ENCODE results near the gene DSCAML1.
A peak's percentile ranks its signal among the peaks of the same experiment; 100 is the strongest.

Gene DSCAML1

GRCh38 chr11:117392979-117393378 is 404.0 kb downstream of the DSCAML1 start:
- no peak for DNase-seq

DNA sequence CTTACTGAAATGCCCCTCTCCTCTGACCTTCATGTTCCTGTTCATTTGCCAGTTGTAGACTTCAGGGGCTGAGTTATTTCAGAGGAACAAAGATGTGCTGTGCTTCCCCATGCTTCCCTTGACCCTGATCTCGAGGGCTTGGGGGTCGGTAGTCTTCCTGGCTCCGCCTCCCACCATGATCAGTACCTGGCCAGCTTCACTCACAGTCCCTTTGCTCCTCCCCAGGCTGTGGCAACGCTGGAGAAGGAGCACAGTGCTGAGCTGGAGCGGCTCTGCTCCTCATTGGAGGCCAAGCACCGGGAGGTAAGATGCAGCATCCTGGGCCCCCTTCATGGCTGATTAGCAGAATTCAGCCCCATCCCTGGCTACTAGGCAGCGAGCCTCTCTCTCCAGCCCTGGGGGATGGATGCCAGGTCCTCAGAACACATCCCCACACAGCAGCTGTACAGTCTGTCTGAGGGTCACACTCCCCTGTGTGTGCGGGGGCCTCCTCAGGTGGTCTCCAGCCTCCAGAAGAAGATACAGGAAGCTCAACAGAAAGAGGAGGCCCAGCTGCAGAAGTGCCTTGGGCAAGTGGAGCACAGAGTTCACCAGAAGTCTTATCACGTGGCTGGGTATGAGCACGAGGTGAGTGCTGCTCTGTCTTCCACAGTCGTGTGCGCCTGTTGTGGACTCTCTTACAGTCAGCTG is 404.9 kb downstream of the DSCAML1 start:
- DNase-seq, result no peak

GRCh38 chr11:117391181-117391580 is 405.8 kb downstream of the DSCAML1 start:
- DNase-seq, result no peak

DNA sequence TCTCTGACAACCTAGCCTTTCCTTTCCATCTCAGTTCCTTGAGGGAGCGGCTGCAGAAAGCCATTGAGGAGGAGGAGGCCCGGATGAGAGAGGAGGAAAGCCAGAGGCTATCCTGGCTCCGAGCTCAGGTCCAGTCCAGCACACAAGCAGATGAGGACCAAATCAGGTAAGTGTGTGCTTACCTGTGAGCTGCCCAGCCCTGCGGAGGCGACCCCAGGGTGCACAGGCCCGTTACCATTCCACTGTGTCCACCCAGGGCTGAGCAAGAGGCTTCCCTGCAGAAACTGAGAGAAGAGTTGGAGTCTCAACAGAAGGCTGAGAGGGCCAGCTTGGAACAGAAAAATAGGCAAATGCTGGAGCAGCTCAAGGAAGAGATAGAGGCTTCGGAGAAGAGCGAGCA is 406.3 kb downstream of the DSCAML1 start:
- DNase-seq, result no peak

DNA sequence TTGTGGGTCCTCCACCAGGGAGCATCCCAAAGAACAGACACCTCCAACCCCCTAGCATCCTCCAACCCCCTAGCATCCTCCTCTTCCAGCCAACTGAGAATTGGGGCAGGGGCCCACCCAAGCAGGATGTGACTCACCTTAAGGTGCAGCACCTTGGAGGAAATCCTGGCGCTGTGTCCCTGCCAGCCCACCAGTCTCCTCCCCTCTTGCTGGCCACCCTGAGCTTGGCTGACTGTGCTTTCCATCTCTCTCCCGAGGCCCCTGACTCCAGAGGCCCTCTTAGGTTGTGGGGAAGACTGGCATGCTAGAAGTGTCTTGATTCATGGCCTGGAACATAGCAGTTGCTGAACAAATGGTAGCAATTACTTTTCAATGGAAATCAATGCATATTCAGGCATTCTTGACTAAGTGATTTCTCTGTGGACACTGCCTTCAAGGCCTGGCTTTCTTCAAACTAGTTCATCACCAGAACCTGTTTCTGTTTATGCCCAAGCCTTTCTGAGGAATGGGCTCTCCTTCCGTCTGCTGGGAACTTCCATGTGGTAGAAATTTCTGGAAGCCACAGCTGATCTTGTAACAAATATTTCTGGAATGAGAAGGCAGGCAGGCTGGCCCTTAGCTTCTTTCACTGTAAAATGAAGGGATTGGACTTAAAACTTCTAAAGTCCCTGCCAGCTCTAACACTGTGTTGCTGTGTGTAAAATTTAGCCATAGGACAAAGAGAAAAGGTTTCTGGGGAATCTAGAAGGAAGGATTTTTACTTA is 408.8 kb downstream of the DSCAML1 start:
- DNase-seq, result peak; percentile 78

DNA sequence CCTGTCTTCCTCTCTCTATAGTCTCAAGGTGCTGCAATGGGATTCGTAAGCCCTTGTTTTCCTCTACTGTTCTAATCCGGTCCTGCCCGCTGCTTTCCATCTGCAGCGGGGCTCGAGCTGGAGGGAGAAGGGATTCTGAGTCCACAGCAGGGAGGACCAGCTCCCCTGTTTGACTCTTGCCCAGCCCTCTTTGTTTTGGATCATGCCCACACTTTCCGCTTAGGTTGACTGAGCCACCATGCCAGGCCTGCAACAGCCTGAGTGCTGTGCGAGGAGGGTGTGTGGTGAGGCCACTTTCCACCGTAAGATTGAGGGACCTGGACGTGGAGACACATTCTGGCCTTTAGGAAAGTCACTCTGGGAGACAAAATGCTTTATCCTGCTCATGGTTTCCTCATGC is 411.1 kb downstream of the DSCAML1 start:
- DNase-seq, result no peak

DNA sequence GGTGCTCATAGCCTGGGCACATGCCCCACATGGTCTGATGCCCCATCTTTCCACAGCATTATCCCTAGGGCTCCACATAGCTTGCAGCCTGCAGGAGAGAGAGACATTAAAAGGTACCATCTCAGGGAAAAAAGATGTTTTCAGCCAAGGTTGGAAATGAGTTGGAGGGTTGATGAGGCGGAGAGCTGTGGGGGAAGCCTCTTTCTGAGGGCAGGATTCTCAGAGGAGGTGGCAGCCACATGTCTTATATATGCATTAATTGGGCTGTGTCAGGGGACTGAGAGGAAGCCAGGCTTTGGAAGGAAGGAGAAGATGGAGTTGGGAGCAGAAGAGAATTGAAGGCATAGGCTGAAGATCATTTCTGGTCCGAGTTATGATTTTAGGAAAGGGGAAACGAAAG is 411.5 kb downstream of the DSCAML1 start:
- DNase-seq, result no peak

DNA sequence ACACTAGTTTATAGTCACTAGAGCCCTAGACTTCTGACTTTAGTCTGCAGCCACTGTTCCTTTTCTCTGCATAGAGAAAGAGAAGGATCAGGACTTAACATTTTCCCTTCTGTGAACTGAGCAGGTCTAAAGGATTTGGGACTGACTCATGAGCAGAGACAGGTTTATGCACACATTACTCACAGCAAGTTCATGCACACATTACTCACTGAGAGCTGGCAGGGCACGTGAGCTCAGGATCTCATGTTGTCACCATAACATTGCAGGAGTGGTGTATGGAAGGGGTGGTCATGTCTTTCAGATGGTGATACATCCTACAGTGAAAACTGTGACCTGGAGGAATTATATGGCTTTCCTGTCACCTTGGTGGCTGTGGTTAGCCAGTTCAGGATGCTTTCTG is 413.0 kb downstream of the DSCAML1 start:
- DNase-seq, result peak; percentile 62

- DNase-seq, result no peak
These were observed 414.3 kb downstream of the DSCAML1 start for GRCh38 chr11:117382746-117383145.

DNA sequence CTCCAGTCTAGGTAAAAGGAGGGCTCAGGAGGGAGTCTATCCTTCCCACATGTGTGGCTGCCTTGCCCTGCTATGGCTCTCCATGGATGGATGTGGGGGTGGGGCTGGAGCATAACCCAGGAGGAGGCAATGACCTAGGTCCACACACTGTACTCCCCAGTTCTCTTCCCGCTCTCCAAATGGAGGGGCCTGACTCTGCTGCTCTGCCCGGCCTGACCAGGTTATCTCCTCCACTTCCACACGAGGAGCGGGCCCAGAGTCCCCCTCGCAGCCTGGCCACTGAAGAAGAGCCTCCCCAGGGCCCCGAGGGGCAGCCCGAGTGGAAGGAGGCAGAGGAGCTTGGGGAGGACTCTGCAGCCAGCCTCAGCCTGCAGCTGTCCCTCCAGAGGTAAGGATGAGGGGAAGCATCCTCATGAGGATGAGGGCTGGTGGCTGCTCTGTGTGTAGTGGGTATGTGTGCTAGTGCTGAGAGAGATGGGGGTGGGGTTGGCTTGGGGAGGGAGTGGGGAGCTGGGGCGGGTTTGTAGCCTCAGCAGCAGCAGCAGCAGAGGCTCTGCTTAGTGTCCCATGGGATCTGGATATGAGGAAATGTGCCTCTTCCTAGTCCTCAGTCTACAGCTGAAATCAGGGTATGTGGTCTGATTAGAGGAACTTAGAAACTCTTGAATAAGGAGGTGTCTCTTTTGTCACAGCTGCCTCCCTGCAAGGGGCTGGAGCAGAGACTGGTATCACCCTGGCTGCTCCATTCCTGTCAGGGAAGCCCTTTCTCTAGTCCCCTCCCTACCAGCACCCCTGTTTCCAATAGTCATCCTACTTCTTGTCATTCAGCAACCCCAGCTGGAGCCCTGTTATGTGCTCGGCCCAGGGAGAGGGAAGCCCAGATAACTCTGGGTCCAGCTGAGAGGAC is 415.3 kb downstream of the DSCAML1 start:
- DNase-seq, result no peak

DNA sequence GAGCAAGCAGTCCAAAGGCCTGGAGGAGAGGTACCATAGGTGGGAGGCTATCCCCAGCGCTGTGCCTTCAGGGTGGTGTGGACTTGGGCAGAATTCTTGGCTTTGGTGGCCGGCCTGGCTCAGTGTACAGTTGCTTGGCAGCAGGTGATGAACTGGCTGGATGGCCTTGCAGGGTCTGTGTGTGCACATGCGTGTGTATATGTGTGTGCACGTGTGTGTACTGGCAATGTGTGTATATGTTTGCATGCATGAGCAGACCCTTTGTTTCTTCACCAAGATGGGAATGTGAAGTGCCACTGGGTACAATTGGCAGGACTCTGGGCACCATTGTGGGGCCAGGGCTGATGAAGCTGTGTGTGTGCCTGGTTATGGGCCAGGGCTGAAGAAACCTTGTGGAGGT is 416.3 kb downstream of the DSCAML1 start:
- no peak for DNase-seq

- no peak for DNase-seq
These were observed 417.8 kb downstream of the DSCAML1 start for GRCh38 chr11:117378976-117379865.
